HCT116 (cell line): ENCODE measurements around the gene WASF1.

ENCODE experiments used
- CTCF ChIP-seq, 3 experiments: fragments of 200-600 bp in 1 of 3; sonication (generic) in 1 of 3; IDR thresholded peaks in 2 of 3; conservative IDR thresholded peaks in 1 of 3; 2 replicates each; pipeline ENCODE4 v1.5.1; 2012 to 2017; ENCODE audit warnings: low read depth in 2 of 3, low read length in 2 of 3, antibody characterized with exemption in 1 of 3, borderline replicate concordance in 1 of 3, control low read depth in 1 of 3, mild to moderate bottlenecking in 1 of 3, mixed read lengths in 1 of 3, mixed run types in 1 of 3, moderate library complexity in 1 of 3; ENCODE audit not compliant: insufficient read depth in 1 of 3
- EZH2phosphoT487 ChIP-seq: fragments of 200-600 bp; IDR thresholded peaks from 2 replicates; pipeline ENCODE4 v1.6.1; 2018; ENCODE audit warnings: antibody characterized with exemption, borderline replicate concordance
- POLR2A ChIP-seq: IDR thresholded peaks from 2 replicates; pipeline ENCODE4 v1.7.0; 2011; ENCODE audit warnings: borderline replicate concordance; ENCODE audit not compliant: insufficient read depth, insufficient read length; ENCODE audit errors: extremely low read depth
- SIN3A ChIP-seq: IDR thresholded peaks from 2 replicates; pipeline ENCODE4 v1.6.1; 2012; ENCODE audit warnings: low read depth

- no peak for TF ChIP-seq POLR2A
- TF ChIP-seq CTCF (IDR thresholded peaks at IDR 0.05 in 2 of 3, conservative IDR thresholded peaks at IDR 0.05 in 1 of 3; ENCODE audit: borderline replicate concordance in 1 of 3, insufficient read depth in 1 of 3, low read depth in 2 of 3, low read length in 2 of 3), result no peak
- TF ChIP-seq SIN3A, result no peak
- TF ChIP-seq EZH2phosphoT487, result no peak
Measured at GRCh38 chr6:110173506-110174132, 5.9 kb downstream of the WASF1 start.
